22Rv1 (cell line): ENCODE measurements around the gene SLC22A6.

Source experiments
- ZFX ChIP-seq: fragments of 450-650 bp; IDR thresholded peaks from 2 replicates; pipeline ENCODE4 v1.6.1; 2017; ENCODE audit warnings: antibody characterized with exemption, borderline replicate concordance
- TF ChIP-seq, protein P1 (sequence below): fragments of 450-650 bp; IDR thresholded peaks from 2 replicates; pipeline ENCODE4 v1.5.1; 2017; ENCODE audit warnings: mild to moderate bottlenecking

DNA sequence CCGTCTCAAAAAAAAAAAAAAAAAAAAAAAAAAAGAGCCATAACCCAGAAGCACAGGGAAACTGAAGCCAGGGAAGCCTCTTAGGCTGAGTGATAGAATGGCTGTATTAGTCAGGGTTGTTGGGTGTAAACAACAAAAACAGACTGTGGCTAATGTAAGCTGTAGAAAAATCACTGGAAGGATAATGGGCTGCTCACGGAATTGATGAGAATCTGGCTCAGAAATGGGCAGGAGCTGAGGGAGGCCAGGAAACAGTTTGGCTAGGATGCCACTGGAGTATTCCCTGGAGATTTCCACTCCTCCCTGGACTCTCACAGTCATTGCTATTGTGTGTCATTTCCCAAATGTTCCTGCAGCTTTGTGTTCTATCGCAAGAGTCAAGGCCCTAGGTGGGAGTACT, 22.4 kb downstream of the SLC22A6 start:
- TF ChIP-seq, protein P1, sequence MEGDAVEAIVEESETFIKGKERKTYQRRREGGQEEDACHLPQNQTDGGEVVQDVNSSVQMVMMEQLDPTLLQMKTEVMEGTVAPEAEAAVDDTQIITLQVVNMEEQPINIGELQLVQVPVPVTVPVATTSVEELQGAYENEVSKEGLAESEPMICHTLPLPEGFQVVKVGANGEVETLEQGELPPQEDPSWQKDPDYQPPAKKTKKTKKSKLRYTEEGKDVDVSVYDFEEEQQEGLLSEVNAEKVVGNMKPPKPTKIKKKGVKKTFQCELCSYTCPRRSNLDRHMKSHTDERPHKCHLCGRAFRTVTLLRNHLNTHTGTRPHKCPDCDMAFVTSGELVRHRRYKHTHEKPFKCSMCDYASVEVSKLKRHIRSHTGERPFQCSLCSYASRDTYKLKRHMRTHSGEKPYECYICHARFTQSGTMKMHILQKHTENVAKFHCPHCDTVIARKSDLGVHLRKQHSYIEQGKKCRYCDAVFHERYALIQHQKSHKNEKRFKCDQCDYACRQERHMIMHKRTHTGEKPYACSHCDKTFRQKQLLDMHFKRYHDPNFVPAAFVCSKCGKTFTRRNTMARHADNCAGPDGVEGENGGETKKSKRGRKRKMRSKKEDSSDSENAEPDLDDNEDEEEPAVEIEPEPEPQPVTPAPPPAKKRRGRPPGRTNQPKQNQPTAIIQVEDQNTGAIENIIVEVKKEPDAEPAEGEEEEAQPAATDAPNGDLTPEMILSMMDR = no peak
- TF ChIP-seq ZFX = no peak
